ENCODE results near the gene DCST2. TPM values are rescaled to one million over a fixed set of nuclear protein-coding genes. Genes with fewer than 3 reads are reported as not detected.

The DCST2 gene
- total RNA-seq, 1 donor from 2014 or later = 2.8 TPM

DNA sequence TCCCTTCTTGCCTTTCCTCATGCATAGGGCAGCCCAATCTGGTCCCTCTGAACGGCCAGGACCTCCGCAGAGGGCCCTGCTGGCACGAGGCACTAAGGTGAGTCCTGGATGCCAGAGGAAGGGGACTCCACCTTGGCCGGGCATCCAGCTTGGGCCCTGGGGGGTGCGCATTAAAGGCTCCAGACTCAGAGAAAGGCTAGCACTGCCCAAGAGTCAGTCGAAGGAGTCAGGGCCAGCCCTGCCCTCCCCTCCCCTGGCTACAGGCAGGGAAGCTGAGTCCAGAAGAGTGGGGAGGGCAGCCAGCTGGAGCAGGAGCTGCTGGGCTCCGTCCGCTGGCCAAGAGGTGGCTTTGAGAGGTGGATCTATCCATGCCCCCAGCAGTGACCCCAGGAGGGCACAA, 27.2 kb upstream of the DCST2 start:
- Mint-ChIP-seq H3K4me3 (ENCODE audit: unreplicated experiment) (peak overlapping the region; percentile 62), H3K9me3 (ENCODE audit: unreplicated experiment) (no peaks in the 10 kb centered on the region)

GRCh38 chr1:155057788-155058211, 24.2 kb upstream of the DCST2 start:
- Mint-ChIP-seq H3K4me1 (ENCODE audit: unreplicated experiment) (peaks cover 13% of the 10 kb centered on the region), H3K27me3 (ENCODE audit: unreplicated experiment) (peaks cover 12% of the 10 kb centered on the region), H3K36me3 (ENCODE audit: low read depth, unreplicated experiment) (peaks cover 30% of the 10 kb centered on the region), H3K27ac (ENCODE audit: unreplicated experiment) (peak overlapping the region; percentile 36), H3K9me3 (ENCODE audit: unreplicated experiment) (no peaks in the 10 kb centered on the region), H3K4me3 (ENCODE audit: unreplicated experiment) (no peak overlapping the region)
- TF ChIP-seq, protein P1, sequence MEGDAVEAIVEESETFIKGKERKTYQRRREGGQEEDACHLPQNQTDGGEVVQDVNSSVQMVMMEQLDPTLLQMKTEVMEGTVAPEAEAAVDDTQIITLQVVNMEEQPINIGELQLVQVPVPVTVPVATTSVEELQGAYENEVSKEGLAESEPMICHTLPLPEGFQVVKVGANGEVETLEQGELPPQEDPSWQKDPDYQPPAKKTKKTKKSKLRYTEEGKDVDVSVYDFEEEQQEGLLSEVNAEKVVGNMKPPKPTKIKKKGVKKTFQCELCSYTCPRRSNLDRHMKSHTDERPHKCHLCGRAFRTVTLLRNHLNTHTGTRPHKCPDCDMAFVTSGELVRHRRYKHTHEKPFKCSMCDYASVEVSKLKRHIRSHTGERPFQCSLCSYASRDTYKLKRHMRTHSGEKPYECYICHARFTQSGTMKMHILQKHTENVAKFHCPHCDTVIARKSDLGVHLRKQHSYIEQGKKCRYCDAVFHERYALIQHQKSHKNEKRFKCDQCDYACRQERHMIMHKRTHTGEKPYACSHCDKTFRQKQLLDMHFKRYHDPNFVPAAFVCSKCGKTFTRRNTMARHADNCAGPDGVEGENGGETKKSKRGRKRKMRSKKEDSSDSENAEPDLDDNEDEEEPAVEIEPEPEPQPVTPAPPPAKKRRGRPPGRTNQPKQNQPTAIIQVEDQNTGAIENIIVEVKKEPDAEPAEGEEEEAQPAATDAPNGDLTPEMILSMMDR (IDR thresholded peaks at IDR 0.05; ENCODE audit: unreplicated experiment) = peak; percentile 12
- DNase-seq (ENCODE audit: low spot score) = no peak

More for the DNA sequence above, 27.2 kb upstream of the DCST2 start:
- Mint-ChIP-seq H3K36me3 (ENCODE audit: low read depth, unreplicated experiment) (peaks cover 29% of the 10 kb centered on the region), H3K27ac (ENCODE audit: unreplicated experiment) (no peak overlapping the region), H3K27me3 (ENCODE audit: unreplicated experiment) (peaks cover 18% of the 10 kb centered on the region), H3K4me1 (ENCODE audit: unreplicated experiment) (peaks cover 14% of the 10 kb centered on the region)
- no peak for DNase-seq (ENCODE audit: low spot score)
- TF ChIP-seq, protein P1 (IDR thresholded peaks at IDR 0.05; ENCODE audit: unreplicated experiment) = no peak

DNA sequence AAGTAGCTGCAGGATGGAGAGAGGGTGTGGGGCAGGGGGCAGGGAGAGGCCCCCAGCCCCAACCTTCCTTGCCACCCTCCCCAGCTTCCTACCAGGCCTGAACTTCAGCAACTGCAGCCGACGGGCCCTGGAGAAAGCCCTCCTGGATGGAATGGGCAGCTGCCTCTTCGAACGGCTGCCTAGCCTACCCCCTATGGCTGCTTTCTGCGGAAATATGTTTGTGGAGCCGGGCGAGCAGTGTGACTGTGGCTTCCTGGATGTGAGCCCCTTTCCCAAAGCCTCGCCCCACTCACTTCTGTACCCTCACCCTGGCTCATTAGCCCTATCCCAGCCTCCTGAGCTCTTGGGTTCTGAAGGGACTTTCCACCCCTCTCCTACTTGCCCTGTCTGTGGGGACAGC, 23.5 kb upstream of the DCST2 start:
- peaks cover 14% of the 10 kb centered on the region for H3K27me3 Mint-ChIP-seq (ENCODE audit: unreplicated experiment)
- peaks cover 18% of the 10 kb centered on the region for H3K4me1 Mint-ChIP-seq (ENCODE audit: unreplicated experiment)
- no peak overlapping the region for H3K27ac Mint-ChIP-seq (ENCODE audit: unreplicated experiment)
- no peak overlapping the region for H3K4me3 Mint-ChIP-seq (ENCODE audit: unreplicated experiment)
- peaks cover 30% of the 10 kb centered on the region for H3K36me3 Mint-ChIP-seq (ENCODE audit: low read depth, unreplicated experiment)
- no peaks in the 10 kb centered on the region for H3K9me3 Mint-ChIP-seq (ENCODE audit: unreplicated experiment)
- TF ChIP-seq, protein P1 (IDR thresholded peaks at IDR 0.05; ENCODE audit: unreplicated experiment) = no peak
- DNase-seq (ENCODE audit: low spot score) = no peak

- peak overlapping the region; percentile 97 for H3K4me3 Mint-ChIP-seq (ENCODE audit: unreplicated experiment)
- peak overlapping the region; percentile 75 for H3K27ac Mint-ChIP-seq (ENCODE audit: unreplicated experiment)
- H3K9me3 Mint-ChIP-seq (ENCODE audit: unreplicated experiment) = no peaks in the 10 kb centered on the region
- TF ChIP-seq, protein P1 (IDR thresholded peaks at IDR 0.05; ENCODE audit: unreplicated experiment) = no peak
- H3K4me1 Mint-ChIP-seq (ENCODE audit: unreplicated experiment) = peaks cover 33% of the 10 kb centered on the region
- peaks cover 14% of the 10 kb centered on the region for H3K27me3 Mint-ChIP-seq (ENCODE audit: unreplicated experiment)
- H3K36me3 Mint-ChIP-seq (ENCODE audit: low read depth, unreplicated experiment) = peaks cover 28% of the 10 kb centered on the region
- DNase-seq (ENCODE audit: low spot score) = no peak
These were observed 20.0 kb upstream of the DCST2 start for GRCh38 chr1:155053531-155054105.

All from endothelial cell (in vitro differentiated cells).